Lower leg skin (tissue), 4 donors: ENCODE results near the gene DMD. TPM values are rescaled to one million over a fixed set of nuclear protein-coding genes. Genes with fewer than 3 reads are reported as not detected.

Source experiments
- DNase-seq, 2 donors: peaks; one replicate each; pipeline ENCODE4 v3.0.0-alpha.2; 2019; ENCODE audit warnings: low spot score in 2 of 2
- H3K4me3 ChIP-seq: fragments of 200-600 bp; sonication (generic); 2 replicates; pipeline ENCODE4 v1.5.1; 2017; ENCODE audit warnings: mild to moderate bottlenecking, low read depth; ENCODE audit not compliant: poor library complexity, severe bottlenecking
- CTCF ChIP-seq, 3 donors: fragments of 450-650 bp; IDR thresholded peaks; one replicate each; pipeline ENCODE4 v1.5.1; 2016; ENCODE audit warnings: antibody characterized with exemption in 3 of 3, mild to moderate bottlenecking in 3 of 3, moderate library complexity in 2 of 3
- POLR2A ChIP-seq, 2 donors: fragments of 450-650 bp; IDR thresholded peaks; one replicate each; pipeline ENCODE4 v1.6.1; 2016 to 2017; ENCODE audit warnings: antibody characterized with exemption in 2 of 2, mild to moderate bottlenecking in 1 of 2, moderate library complexity in 1 of 2
- WGBS, 2 donors: methylation state at CpG; one replicate each; pipeline ENCODE4 v1.1.5; 2018; 5-methylcytosine and 5-hydroxymethylcytosine counted together
- intact Hi-C: fragments of 100-400 bp; cut with DNase I; formaldehyde crosslinking; loops from one replicate; pipeline ENCODE4 v1.15.0; 2023; ENCODE audit warnings: low total_unique reads
- total RNA-seq, 4 donors: library from RNA; depleted of rRNA; stranded (reverse); fragments of >200 nt; gene quantifications; one replicate each; pipeline ENCODE4 v1.1.0, GENCODE V29; 2016

Gene DMD
- total RNA-seq, 4 donors from 2014 or later = 23.0 to 27.5 (median 26.7) TPM

- TF ChIP-seq CTCF (IDR thresholded peaks at IDR 0.05) (no peak), POLR2A (IDR thresholded peaks at IDR 0.05) (no peak)
- no peak overlapping the region for H3K4me3 ChIP-seq
- no peak for DNase-seq
- WGBS, 2 donors = 68 to 80% methylated on average over 3 of the region's 3 CpGs
- intact Hi-C loops = no loop called here
Measured at GRCh38 chrX:32489125-32489524, 722.2 kb downstream of the DMD start.

- intact Hi-C loops = no loop called here
- no peak overlapping the region for H3K4me3 ChIP-seq
- TF ChIP-seq CTCF (IDR thresholded peaks at IDR 0.05) (no peak), POLR2A (IDR thresholded peaks at IDR 0.05) (no peak)
- no peak for DNase-seq
- 23 to 33% methylated on average over 3 of the region's 3 CpGs for WGBS, 2 donors
Measured at GRCh38 chrX:32483534-32484136, 727.7 kb downstream of the DMD start.

DNA sequence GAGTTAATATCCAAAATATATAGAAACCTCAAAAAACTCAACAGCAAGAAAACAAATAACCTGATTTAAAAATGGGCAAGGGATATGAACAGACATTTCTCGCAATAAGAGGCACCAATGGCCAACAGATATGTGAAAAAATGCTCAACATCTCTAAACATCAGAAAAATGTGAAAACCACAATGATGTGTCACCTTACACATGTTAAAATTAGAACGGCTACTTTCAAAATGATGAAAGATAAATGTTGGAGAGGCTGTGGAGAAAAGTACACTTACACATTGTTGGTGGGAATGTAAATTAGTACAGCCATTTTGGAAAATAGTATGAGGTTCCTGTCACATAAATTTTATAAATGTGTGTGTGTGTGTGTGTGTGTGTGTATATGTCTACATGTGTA, 731.3 kb downstream of the DMD start:
- WGBS, 2 donors = 80 to 95% methylated on average over 2 of the region's 2 CpGs
- no peak for TF ChIP-seq POLR2A (IDR thresholded peaks at IDR 0.05)
- no peak for DNase-seq
- no peak overlapping the region for H3K4me3 ChIP-seq
- intact Hi-C loops = no loop called here

- H3K4me3 ChIP-seq = no peak overlapping the region
- no peak for DNase-seq
- intact Hi-C loops = no loop called here
- WGBS, 2 donors = 66 to 83% methylated on average over 3 of the region's 3 CpGs
- TF ChIP-seq POLR2A (IDR thresholded peaks at IDR 0.05) (no peak), CTCF (IDR thresholded peaks at IDR 0.05) (no peak)
Measured at GRCh38 chrX:32472364-32472763, 739.0 kb downstream of the DMD start.

DNA sequence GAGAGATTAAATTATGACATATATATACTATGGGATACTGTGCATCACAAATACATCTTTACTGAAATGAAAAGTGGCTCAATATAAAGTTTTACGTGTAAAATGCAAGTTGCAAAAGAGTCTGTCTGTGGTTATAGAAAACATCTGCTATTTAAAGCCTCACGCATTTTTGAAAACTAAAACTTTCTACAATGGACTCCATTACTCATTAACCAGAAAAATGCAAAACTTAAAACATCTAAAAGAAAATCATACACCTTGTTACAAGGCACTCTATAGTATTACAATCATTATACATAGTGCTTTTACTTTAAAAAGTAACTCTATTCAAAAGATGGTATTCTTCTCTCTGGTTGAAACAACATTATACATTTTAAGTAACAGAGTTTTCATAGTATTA, 755.6 kb downstream of the DMD start:
- DNase-seq = no peak
- TF ChIP-seq CTCF (IDR thresholded peaks at IDR 0.05) (no peak), POLR2A (IDR thresholded peaks at IDR 0.05) (no peak)

GRCh38 chrX:32451954-32452695, 759.2 kb downstream of the DMD start:
- TF ChIP-seq CTCF (IDR thresholded peaks at IDR 0.05) (no peak), POLR2A (IDR thresholded peaks at IDR 0.05) (no peak)
- DNase-seq = no peak

More for the DNA sequence above, 755.6 kb downstream of the DMD start:
- no peak overlapping the region for H3K4me3 ChIP-seq
- WGBS, 2 donors = 71 to 80% methylated on average over 2 of the region's 2 CpGs
- intact Hi-C loops = no loop called here

More at GRCh38 chrX:32451954-32452695, 759.2 kb downstream of the DMD start:
- intact Hi-C loops = no loop called here
- 77 to 80% methylated on average over 3 of the region's 3 CpGs for WGBS, 2 donors
- H3K4me3 ChIP-seq = no peak overlapping the region
